Hepatocyte (in vitro differentiated cells): ENCODE measurements around the gene MEGF11. TPM values are rescaled to one million over a fixed set of nuclear protein-coding genes. Genes with fewer than 3 reads are reported as not detected.

ENCODE experiments used
- DNase-seq: peaks from one replicate; pipeline ENCODE4 v3.0.0-alpha.2; 2016; ENCODE audit warnings: low spot score
- H2AFZ ChIP-seq: fragments of 200-600 bp; sonication (generic); 2 replicates; pipeline ENCODE4 v1.6.0; 2016; ENCODE audit warnings: antibody characterized with exemption, mild to moderate bottlenecking
- H3K27ac ChIP-seq: fragments of 200-600 bp; sonication (generic); 2 replicates; pipeline ENCODE4 v1.5.1; 2016; ENCODE audit warnings: mild to moderate bottlenecking
- H3K27me3 ChIP-seq: fragments of 200-600 bp; sonication (generic); 2 replicates; pipeline ENCODE4 v1.6.1; 2016
- H3K36me3 ChIP-seq: fragments of 200-600 bp; sonication (generic); replicated peaks from 2 replicates; pipeline ENCODE4 v1.5.1; 2016; ENCODE audit warnings: low read depth; ENCODE audit not compliant: insufficient read depth
- H3K4me1 ChIP-seq: fragments of 200-600 bp; sonication (generic); 2 replicates; pipeline ENCODE4 v1.5.1; 2016; ENCODE audit warnings: mild to moderate bottlenecking, moderate library complexity; ENCODE audit not compliant: insufficient read depth
- H3K4me2 ChIP-seq: fragments of 200-600 bp; sonication (generic); 2 replicates; pipeline ENCODE4 v1.6.0; 2016
- H3K4me3 ChIP-seq: fragments of 200-600 bp; sonication (generic); 2 replicates; pipeline ENCODE4 v1.5.1; 2016; ENCODE audit warnings: mild to moderate bottlenecking
- H3K79me2 ChIP-seq: fragments of 200-600 bp; sonication (generic); 2 replicates; pipeline ENCODE4 v1.6.0; 2017; ENCODE audit warnings: mild to moderate bottlenecking
- H3K9me2 ChIP-seq: fragments of 200-600 bp; sonication (generic); replicated peaks from 2 replicates; pipeline ENCODE4 v1.6.0; 2017; ENCODE audit warnings: mild to moderate bottlenecking; ENCODE audit not compliant: insufficient read depth
- H3K9me3 ChIP-seq: fragments of 200-600 bp; sonication (generic); 2 replicates; pipeline ENCODE4 v1.5.1; 2016; ENCODE audit warnings: low read depth, mild to moderate bottlenecking
- H4K20me1 ChIP-seq: fragments of 200-600 bp; sonication (generic); 2 replicates; pipeline ENCODE4 v1.6.0; 2016; ENCODE audit warnings: mild to moderate bottlenecking; ENCODE audit not compliant: insufficient read depth, poor library complexity, severe bottlenecking
- CTCF ChIP-seq: fragments of 200-600 bp; sonication (generic); IDR thresholded peaks from 2 replicates; pipeline ENCODE4 v1.5.1; 2016; ENCODE audit warnings: antibody characterized with exemption, mild to moderate bottlenecking; ENCODE audit not compliant: poor library complexity
- EZH2 ChIP-seq: fragments of 200-600 bp; sonication (generic); IDR thresholded peaks from 2 replicates; pipeline ENCODE4 v1.6.1; 2016; ENCODE audit warnings: antibody characterized with exemption, mild to moderate bottlenecking, borderline replicate concordance
- EZH2phosphoT487 ChIP-seq: fragments of 200-600 bp; sonication (generic); IDR thresholded peaks from one replicate; pipeline ENCODE4 v1.6.1; 2018; ENCODE audit warnings: antibody characterized with exemption, mild to moderate bottlenecking, low read depth, moderate library complexity; ENCODE audit not compliant: unreplicated experiment, severe bottlenecking
- WGBS: methylation state at CpG from one replicate; pipeline ENCODE4 v1.1.6; 2016; ENCODE audit warnings: low lambda C conversion rate; ENCODE audit errors: missing lambda C conversion rate; 5-methylcytosine and 5-hydroxymethylcytosine counted together
- polyA plus RNA-seq: library from polyadenylated mRNA; unstranded; fragments of >200 nt; fragmentation: Nextera tagmentation; extraction: Ambion mirVana; gene quantifications from 2 replicates; pipeline ENCODE4 v1.2.1, GENCODE V29; 2016
- total RNA-seq: library from RNA; depleted of rRNA; stranded (reverse); fragments of >200 nt; gene quantifications from 2 replicates; pipeline ENCODE4 v1.2.3, GENCODE V29; 2014

Gene MEGF11
- total and polyA plus RNA-seq, 2 experiments from 2014 or later: 0.07 to 0.25 TPM

GRCh38 chr15:66144978-66145725 is 108.4 kb downstream of the MEGF11 start:
- Histone ChIP-seq H3K36me3 (no peaks in the 10 kb centered on the region), H2AFZ (no peak overlapping the region), H3K4me3 (no peak overlapping the region), H3K27me3 (peaks cover 5% of the 10 kb centered on the region), H4K20me1 (no peaks in the 10 kb centered on the region), H3K4me1 (no peaks in the 10 kb centered on the region), H3K79me2 (no peaks in the 10 kb centered on the region), H3K4me2 (no peak overlapping the region), H3K9me3 (no peaks in the 10 kb centered on the region), H3K27ac (no peak overlapping the region), H3K9me2 (no peaks in the 10 kb centered on the region)
- TF ChIP-seq EZH2 (no peak), EZH2phosphoT487 (no peak), CTCF (no peak)
- no peak for DNase-seq
- 68% methylated on average over 8 of the region's 8 CpGs for WGBS

GRCh38 chr15:66142285-66142684 is 111.3 kb downstream of the MEGF11 start:
- Histone ChIP-seq H3K27me3 (no peaks in the 10 kb centered on the region), H3K4me1 (no peaks in the 10 kb centered on the region), H3K9me3 (no peaks in the 10 kb centered on the region), H3K4me3 (no peak overlapping the region), H3K27ac (no peak overlapping the region), H2AFZ (no peak overlapping the region), H4K20me1 (no peaks in the 10 kb centered on the region), H3K9me2 (no peaks in the 10 kb centered on the region), H3K79me2 (no peaks in the 10 kb centered on the region), H3K4me2 (no peak overlapping the region), H3K36me3 (no peaks in the 10 kb centered on the region)
- DNase-seq: no peak
- TF ChIP-seq CTCF: no peak
- TF ChIP-seq EZH2phosphoT487: no peak
- TF ChIP-seq EZH2: no peak
- 85% methylated on average over 11 of the region's 11 CpGs for WGBS

- H3K79me2 ChIP-seq: no peaks in the 10 kb centered on the region
- no peak overlapping the region for H3K4me2 ChIP-seq
- TF ChIP-seq EZH2phosphoT487: no peak
- no peak for TF ChIP-seq CTCF
- no peak for TF ChIP-seq EZH2
- H4K20me1 ChIP-seq: no peaks in the 10 kb centered on the region
- no peak overlapping the region for H3K4me3 ChIP-seq
- H3K27me3 ChIP-seq: no peaks in the 10 kb centered on the region
- 90% methylated on average over 11 of the region's 11 CpGs for WGBS
- no peak overlapping the region for H3K27ac ChIP-seq
- H3K36me3 ChIP-seq: no peaks in the 10 kb centered on the region
- H2AFZ ChIP-seq: no peak overlapping the region
- DNase-seq: no peak
- H3K9me2 ChIP-seq: no peaks in the 10 kb centered on the region
- H3K9me3 ChIP-seq: no peaks in the 10 kb centered on the region
- no peaks in the 10 kb centered on the region for H3K4me1 ChIP-seq
These were observed 113.9 kb downstream of the MEGF11 start for GRCh38 chr15:66139591-66140207.
